Activated CD8-positive, alpha-beta memory T cell treated with anti-CD3 and anti-CD28 coated beads for 36 hours (primary cell): ENCODE data around the gene PCDHB14. TPM values are rescaled to one million over a fixed set of nuclear protein-coding genes. Genes with fewer than 3 reads are reported as not detected.

ENCODE experiments used
- CTCF ChIA-PET: fragments of 350-600 bp; sonication (Branson Sonifier 250); formaldehyde crosslinking; loops from one replicate; lab custom pipeline; 2021; ENCODE audit warnings: antibody characterized with exemption; lab: Charles Lee
- POLR2A ChIA-PET: fragments of 350-600 bp; sonication (Branson Sonifier 250); formaldehyde crosslinking; loops from one replicate; lab custom pipeline; 2021; ENCODE audit warnings: antibody characterized with exemption; lab: Charles Lee
- total RNA-seq, 2 experiments: library from RNA; stranded (reverse); gene quantifications; one replicate each; pipeline ENCODE4 v1.2.3, GENCODE V29; 2021

PCDHB14 gene
- total RNA-seq, 2 experiments from 2014 or later = not detected

GRCh38 chr5:141258948-141259347 lies 35.8 kb downstream of the PCDHB14 start:
- ChIA-PET POLR2A (no interaction called here), CTCF (no interaction called here)

GRCh38 chr5:141260458-141261237 lies 37.5 kb downstream of the PCDHB14 start:
- POLR2A ChIA-PET = no interaction called here
- CTCF ChIA-PET = no interaction called here

- POLR2A ChIA-PET = no interaction called here
These were observed 38.0 kb downstream of the PCDHB14 start for GRCh38 chr5:141261238-141261546.

DNA sequence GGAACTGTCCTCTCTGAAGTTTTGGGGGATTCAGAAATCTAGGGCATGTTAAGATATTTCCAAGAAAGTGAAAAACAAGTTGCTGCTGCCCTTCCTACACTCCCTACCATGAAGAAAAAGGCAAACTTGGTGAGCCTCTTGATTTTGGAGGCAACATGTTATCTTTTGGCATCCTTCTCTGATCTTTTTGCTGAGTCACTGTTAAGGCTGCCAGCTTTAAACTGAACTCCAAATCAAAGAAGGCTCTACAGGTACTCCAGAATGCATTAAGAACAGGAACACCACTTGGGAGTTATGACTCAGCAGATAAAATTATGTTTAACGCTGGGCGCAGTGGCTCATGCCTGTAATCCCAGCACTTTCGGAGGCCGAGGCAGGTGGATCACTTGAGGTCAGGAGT lies 46.1 kb downstream of the PCDHB14 start:
- CTCF ChIA-PET = interaction anchor here (0.7 kb wide), 1 partner anchor 420 kb away, joined by 3 read pairs; no protein-coding TSS in a partner anchor

More at GRCh38 chr5:141261238-141261546, 38.0 kb downstream of the PCDHB14 start:
- CTCF ChIA-PET = no interaction called here

GRCh38 chr5:141272906-141273305 lies 49.8 kb downstream of the PCDHB14 start:
- POLR2A ChIA-PET = no interaction called here
- CTCF ChIA-PET = no interaction called here

More for the DNA sequence above, 46.1 kb downstream of the PCDHB14 start:
- POLR2A ChIA-PET = no interaction called here

Other genes with a start within 250 kb of the PCDHB14 start
- not detected for gene PCDHB1, start 172.0 kb upstream of the PCDHB14 start, total RNA-seq
- gene PCDHB2, start 128.7 kb upstream of the PCDHB14 start, total RNA-seq = not detected
- gene PCDHB3, start 122.9 kb upstream of the PCDHB14 start, total RNA-seq = not detected
- not detected for gene PCDHB4, start 101.5 kb upstream of the PCDHB14 start, total RNA-seq
- not detected for gene PCDHB5, start 88.1 kb upstream of the PCDHB14 start, total RNA-seq
- not detected for gene PCDHB6, start 73.3 kb upstream of the PCDHB14 start, total RNA-seq
- gene PCDHB7, start 50.7 kb upstream of the PCDHB14 start, total RNA-seq = not detected
- gene PCDHB8, start 45.6 kb upstream of the PCDHB14 start, total RNA-seq = not detected
- not detected for gene PCDHB16, start 41.0 kb upstream of the PCDHB14 start, total RNA-seq
- gene PCDHB9, start 36.2 kb upstream of the PCDHB14 start, total RNA-seq = not detected
- gene PCDHB10, start 31.0 kb upstream of the PCDHB14 start, total RNA-seq = not detected
- gene PCDHB11, start 23.7 kb upstream of the PCDHB14 start, total RNA-seq = not detected
- not detected for gene PCDHB12, start 14.6 kb upstream of the PCDHB14 start, total RNA-seq
- not detected for gene PCDHB13, start 9.4 kb upstream of the PCDHB14 start, total RNA-seq
- not detected for gene PCDHB15, start 22.1 kb downstream of the PCDHB14 start, total RNA-seq
- under 1 TPM; 0.19 to 0.21 TPM for gene SLC25A2, start 80.7 kb downstream of the PCDHB14 start, total RNA-seq
- gene TAF7, start 97.4 kb downstream of the PCDHB14 start, total RNA-seq = 10 to 100 TPM; 57.1 to 58.0 TPM
- under 1 TPM; 0.04 to 0.06 TPM for gene PCDHGA1, start 107.2 kb downstream of the PCDHB14 start, total RNA-seq
- gene PCDHGA2, start 115.4 kb downstream of the PCDHB14 start, total RNA-seq = under 1 TPM in 1 of 2 experiments, not detected in 1; 0.04 TPM
- gene PCDHGA3, start 120.5 kb downstream of the PCDHB14 start, total RNA-seq = not detected
- not detected for gene PCDHGB1, start 126.8 kb downstream of the PCDHB14 start, total RNA-seq
- under 1 TPM in 1 of 2 experiments, not detected in 1; 0.15 TPM for gene PCDHGA4, start 131.7 kb downstream of the PCDHB14 start, total RNA-seq
- gene PCDHGB2, start 136.7 kb downstream of the PCDHB14 start, total RNA-seq = under 1 TPM; 0.23 to 0.25 TPM
- gene PCDHGA5, start 140.8 kb downstream of the PCDHB14 start, total RNA-seq = under 1 TPM; 0.06 to 0.13 TPM
- under 1 TPM; 0.17 to 0.19 TPM for gene PCDHGB3, start 146.9 kb downstream of the PCDHB14 start, total RNA-seq
- under 1 TPM; 0.06 to 0.13 TPM for gene PCDHGA6, start 150.5 kb downstream of the PCDHB14 start, total RNA-seq
- gene PCDHGA7, start 159.4 kb downstream of the PCDHB14 start, total RNA-seq = under 1 TPM in 1 of 2 experiments, not detected in 1; 0.06 TPM
- under 1 TPM; 0.04 to 0.06 TPM for gene PCDHGB4, start 164.4 kb downstream of the PCDHB14 start, total RNA-seq
- not detected for gene PCDHGA8, start 169.3 kb downstream of the PCDHB14 start, total RNA-seq
- under 1 TPM; 0.15 to 0.19 TPM for gene PCDHGB5, start 174.6 kb downstream of the PCDHB14 start, total RNA-seq
- not detected for gene PCDHGA9, start 179.4 kb downstream of the PCDHB14 start, total RNA-seq
- under 1 TPM; 0.04 to 0.06 TPM for gene PCDHGB6, start 184.7 kb downstream of the PCDHB14 start, total RNA-seq
- under 1 TPM; 0.08 to 0.11 TPM for gene PCDHGA10, start 189.6 kb downstream of the PCDHB14 start, total RNA-seq
- not detected for gene PCDHGB7, start 194.3 kb downstream of the PCDHB14 start, total RNA-seq
- not detected for gene PCDHGA11, start 197.7 kb downstream of the PCDHB14 start, total RNA-seq
- under 1 TPM; 0.08 to 0.10 TPM for gene PCDHGA12, start 207.2 kb downstream of the PCDHB14 start, total RNA-seq